UCSD-AML1 (cell line): Measurements from ENCODE around the gene SH3GL3.

Experiments used
- DNase-seq: peaks from one replicate; lab custom pipeline; 2025; ENCODE audit not compliant: unreplicated experiment; lab: John Stamatoyannopoulos, UW

Gene SH3GL3

GRCh38 chr15:83565138-83565537 lies 118.0 kb downstream of the SH3GL3 start:
- DNase-seq, result no peak

GRCh38 chr15:83565553-83566159 lies 118.5 kb downstream of the SH3GL3 start:
- DNase-seq, result no peak

- no peak for DNase-seq
Observed at GRCh38 chr15:83567318-83567717, 120.2 kb downstream of the SH3GL3 start.

GRCh38 chr15:83569341-83569740 lies 122.2 kb downstream of the SH3GL3 start:
- DNase-seq, result no peak

- no peak for DNase-seq
Observed at GRCh38 chr15:83570756-83571155, 123.6 kb downstream of the SH3GL3 start.

- DNase-seq, result no peak
Observed at GRCh38 chr15:83571820-83572707, 124.9 kb downstream of the SH3GL3 start.

GRCh38 chr15:83574345-83574744 lies 127.2 kb downstream of the SH3GL3 start:
- no peak for DNase-seq

- no peak for DNase-seq
Observed at GRCh38 chr15:83578691-83579090, 131.6 kb downstream of the SH3GL3 start.

GRCh38 chr15:83581381-83581780 lies 134.2 kb downstream of the SH3GL3 start:
- DNase-seq, result no peak

GRCh38 chr15:83582381-83582780 lies 135.2 kb downstream of the SH3GL3 start:
- DNase-seq, result no peak

GRCh38 chr15:83585601-83586335 lies 138.6 kb downstream of the SH3GL3 start:
- no peak for DNase-seq

- no peak for DNase-seq
Observed at GRCh38 chr15:83587091-83587490, 139.9 kb downstream of the SH3GL3 start.

- DNase-seq, result no peak
Observed at GRCh38 chr15:83588441-83588840, 141.3 kb downstream of the SH3GL3 start.

- no peak for DNase-seq
Observed at GRCh38 chr15:83592370-83593040, 145.4 kb downstream of the SH3GL3 start.

- no peak for DNase-seq
Observed at GRCh38 chr15:83595191-83595590, 148.1 kb downstream of the SH3GL3 start.

GRCh38 chr15:83598031-83598430 lies 150.9 kb downstream of the SH3GL3 start:
- no peak for DNase-seq

GRCh38 chr15:83602021-83602420 lies 154.9 kb downstream of the SH3GL3 start:
- no peak for DNase-seq

- no peak for DNase-seq
Observed at GRCh38 chr15:83604549-83604948, 157.4 kb downstream of the SH3GL3 start.

- DNase-seq, result no peak
Observed at GRCh38 chr15:83605111-83605945, 158.2 kb downstream of the SH3GL3 start.

- DNase-seq, result no peak
Observed at GRCh38 chr15:83610132-83610531, 163.0 kb downstream of the SH3GL3 start.
